ENCODE results near the gene FCN1.

DNA sequence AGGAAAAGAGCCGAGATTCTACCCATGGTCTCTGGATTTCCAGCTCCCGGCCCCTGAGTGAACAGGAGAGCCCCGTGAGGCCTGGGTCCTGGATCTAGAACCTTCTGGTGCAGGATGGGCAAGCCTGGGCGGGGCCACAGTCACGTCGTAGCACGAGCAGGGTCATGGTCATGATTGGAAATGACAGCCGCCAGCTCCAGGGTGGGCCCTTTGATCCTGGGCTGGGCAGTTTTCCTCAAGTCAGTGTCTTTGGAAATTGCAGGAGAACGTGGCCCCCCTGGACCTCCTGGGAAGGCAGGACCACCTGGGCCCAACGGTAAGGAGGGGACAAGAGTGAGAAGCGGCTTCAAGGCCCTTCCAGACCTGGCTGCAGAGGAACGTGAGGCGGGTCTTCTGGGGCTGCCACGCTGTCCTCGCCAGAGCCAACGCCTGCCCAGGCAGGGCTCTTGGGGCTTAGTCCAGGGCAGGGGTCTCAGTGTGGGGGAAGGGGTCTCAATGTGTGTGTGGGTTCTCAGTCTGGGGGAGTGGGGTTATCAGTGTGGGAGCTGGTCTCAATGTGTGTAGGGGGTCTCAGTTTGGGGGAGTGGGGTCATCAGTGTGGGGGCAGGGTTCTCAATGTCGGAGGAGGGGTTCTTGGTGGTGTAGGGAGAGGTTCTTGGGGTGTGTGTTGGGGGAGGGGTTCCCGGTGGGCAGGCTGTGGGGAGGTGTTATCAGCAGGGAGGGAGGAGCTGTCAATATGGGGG is 34.5 kb downstream of the FCN1 start:
- TF ChIP-seq, protein P1, sequence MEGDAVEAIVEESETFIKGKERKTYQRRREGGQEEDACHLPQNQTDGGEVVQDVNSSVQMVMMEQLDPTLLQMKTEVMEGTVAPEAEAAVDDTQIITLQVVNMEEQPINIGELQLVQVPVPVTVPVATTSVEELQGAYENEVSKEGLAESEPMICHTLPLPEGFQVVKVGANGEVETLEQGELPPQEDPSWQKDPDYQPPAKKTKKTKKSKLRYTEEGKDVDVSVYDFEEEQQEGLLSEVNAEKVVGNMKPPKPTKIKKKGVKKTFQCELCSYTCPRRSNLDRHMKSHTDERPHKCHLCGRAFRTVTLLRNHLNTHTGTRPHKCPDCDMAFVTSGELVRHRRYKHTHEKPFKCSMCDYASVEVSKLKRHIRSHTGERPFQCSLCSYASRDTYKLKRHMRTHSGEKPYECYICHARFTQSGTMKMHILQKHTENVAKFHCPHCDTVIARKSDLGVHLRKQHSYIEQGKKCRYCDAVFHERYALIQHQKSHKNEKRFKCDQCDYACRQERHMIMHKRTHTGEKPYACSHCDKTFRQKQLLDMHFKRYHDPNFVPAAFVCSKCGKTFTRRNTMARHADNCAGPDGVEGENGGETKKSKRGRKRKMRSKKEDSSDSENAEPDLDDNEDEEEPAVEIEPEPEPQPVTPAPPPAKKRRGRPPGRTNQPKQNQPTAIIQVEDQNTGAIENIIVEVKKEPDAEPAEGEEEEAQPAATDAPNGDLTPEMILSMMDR (conservative IDR thresholded peaks at IDR 0.05 in 1 of 2, IDR thresholded peaks at IDR 0.05 in 1 of 2; ENCODE audit: low read depth in 1 of 2, low read length in 2 of 2) = no peak
- no peak for TF ChIP-seq EZH2 (IDR thresholded peaks at IDR 0.05; ENCODE audit: low read length, missing control alignments)

Data from fibroblast of lung (primary cell).